OCI-LY1 (cell line): Measurements from ENCODE around the gene ITPK1.

Experiments
- H2AFZ ChIP-seq: fragments of 200-600 bp; sonication (generic), shearing (Covaris generic); 2 replicates; pipeline ENCODE4 v1.6.0; 2014; ENCODE audit warnings: antibody characterized with exemption, mild to moderate bottlenecking, low read length
- H3F3A ChIP-seq: fragments of 200-600 bp; sonication (generic), shearing (Covaris generic); 2 replicates; pipeline ENCODE4 v1.6.0; 2014; ENCODE audit warnings: mild to moderate bottlenecking, antibody characterized with exemption, low read length, moderate library complexity; ENCODE audit not compliant: insufficient read depth
- H3K27ac ChIP-seq: fragments of 200-600 bp; sonication (generic); 2 replicates; pipeline ENCODE4 v1.5.1; 2014; ENCODE audit warnings: low read length, mixed run types, mild to moderate bottlenecking, low read depth; ENCODE audit not compliant: poor library complexity, severe bottlenecking
- H3K27me3 ChIP-seq: fragments of 200-600 bp; sonication (generic); 2 replicates; pipeline ENCODE4 v1.6.0; 2014; ENCODE audit warnings: antibody characterized with exemption, mild to moderate bottlenecking, low read length, moderate library complexity; ENCODE audit not compliant: insufficient read depth
- H3K36me3 ChIP-seq: fragments of 200-600 bp; sonication (generic); 2 replicates; pipeline ENCODE4 v1.6.1; 2014; ENCODE audit warnings: mild to moderate bottlenecking, antibody characterized with exemption, low read length, moderate library complexity, mixed read lengths; ENCODE audit not compliant: insufficient read depth
- H3K4me1 ChIP-seq: fragments of 200-600 bp; sonication (generic); 2 replicates; pipeline ENCODE4 v1.5.1; 2014; ENCODE audit warnings: mild to moderate bottlenecking, low read length, moderate library complexity; ENCODE audit not compliant: insufficient read depth, severe bottlenecking
- H3K4me2 ChIP-seq: fragments of 200-600 bp; sonication (generic), shearing (Covaris generic); 2 replicates; pipeline ENCODE4 v1.6.1; 2014; ENCODE audit warnings: low read length
- H3K4me3 ChIP-seq: fragments of 200-600 bp; sonication (generic); 2 replicates; pipeline ENCODE4 v1.5.1; 2014; ENCODE audit warnings: low read length, low read depth, mild to moderate bottlenecking, mixed read lengths; ENCODE audit not compliant: poor library complexity, severe bottlenecking
- H3K79me2 ChIP-seq: fragments of 200-600 bp; shearing (Covaris generic); 2 replicates; pipeline ENCODE4 v1.6.1; 2016; ENCODE audit warnings: mixed run types, low read length, mixed read lengths; ENCODE audit not compliant: insufficient read depth
- H3K9ac ChIP-seq: fragments of 200-600 bp; sonication (generic), shearing (Covaris generic); 2 replicates; pipeline ENCODE4 v1.6.1; 2014; ENCODE audit warnings: mild to moderate bottlenecking, low read length, mixed read lengths
- H3K9me2 ChIP-seq: fragments of 200-600 bp; sonication (generic), shearing (Covaris generic); 2 replicates; pipeline ENCODE4 v1.6.1; 2014; ENCODE audit warnings: low read depth, mild to moderate bottlenecking, low read length, mixed read lengths
- H3K9me3 ChIP-seq: fragments of 200-600 bp; shearing (Covaris generic); 2 replicates; pipeline ENCODE4 v1.6.1; 2014; ENCODE audit warnings: low read length, mixed read lengths
- H4K20me1 ChIP-seq: fragments of 200-600 bp; sonication (generic), shearing (Covaris generic); 2 replicates; pipeline ENCODE4 v1.6.0; 2016; ENCODE audit warnings: mild to moderate bottlenecking, low read length; ENCODE audit not compliant: insufficient read depth
- EZH2 ChIP-seq: fragments of 200-600 bp; sonication (generic), shearing (Covaris generic); IDR thresholded peaks from 2 replicates; pipeline ENCODE4 v1.8.0; 2017; ENCODE audit warnings: borderline replicate concordance, mixed run types, mild to moderate bottlenecking, antibody characterized with exemption, low read length, moderate library complexity, mixed read lengths
- TF ChIP-seq, protein P1 (sequence below): fragments of 200-600 bp; sonication (generic), shearing (Covaris generic); IDR thresholded peaks from 2 replicates; pipeline ENCODE4 v1.5.1; 2017; ENCODE audit warnings: mild to moderate bottlenecking, antibody characterized with exemption, low read length, moderate library complexity, mixed read lengths

ITPK1 gene

DNA sequence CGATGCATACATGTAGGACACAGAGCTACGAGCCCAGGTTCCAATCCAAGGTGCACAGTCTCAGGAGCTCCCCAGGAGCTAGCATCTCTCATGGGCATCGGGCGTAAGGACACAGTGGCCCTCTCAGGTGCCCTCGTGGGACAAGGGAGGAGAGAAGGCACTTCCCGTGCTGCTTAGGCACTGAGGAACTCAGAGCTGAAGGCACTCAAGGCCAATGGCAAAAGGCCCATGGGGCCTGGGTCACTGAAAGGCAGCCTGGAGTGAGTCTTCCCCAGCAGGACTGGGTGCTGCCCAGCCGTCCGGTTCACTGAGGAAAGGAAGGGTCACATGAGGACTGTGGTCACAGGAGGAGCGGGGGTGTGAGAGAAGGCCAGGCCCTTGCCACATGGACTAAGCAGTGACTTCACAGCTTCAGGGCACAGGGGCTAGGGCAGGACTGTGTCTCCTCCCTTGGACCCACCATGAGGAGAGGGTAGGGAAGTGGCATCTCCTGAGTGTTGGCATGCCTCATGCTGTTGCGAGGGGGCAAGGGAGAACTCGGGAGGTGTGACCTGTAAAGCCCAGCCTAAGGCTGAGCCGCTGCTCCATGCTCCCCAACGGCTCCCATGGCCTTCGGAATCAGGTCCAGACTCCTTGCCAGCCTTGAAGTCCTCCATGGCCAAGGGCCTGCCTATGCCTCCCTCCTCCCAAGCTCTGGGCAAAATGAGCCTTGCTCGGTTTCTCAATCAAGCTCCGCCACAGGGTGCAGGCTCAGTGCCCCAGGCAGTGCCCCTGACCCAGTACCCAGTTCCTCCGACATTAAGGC lies 141.0 kb downstream of the ITPK1 start:
- TF ChIP-seq EZH2, result no peak
- TF ChIP-seq, protein P1, sequence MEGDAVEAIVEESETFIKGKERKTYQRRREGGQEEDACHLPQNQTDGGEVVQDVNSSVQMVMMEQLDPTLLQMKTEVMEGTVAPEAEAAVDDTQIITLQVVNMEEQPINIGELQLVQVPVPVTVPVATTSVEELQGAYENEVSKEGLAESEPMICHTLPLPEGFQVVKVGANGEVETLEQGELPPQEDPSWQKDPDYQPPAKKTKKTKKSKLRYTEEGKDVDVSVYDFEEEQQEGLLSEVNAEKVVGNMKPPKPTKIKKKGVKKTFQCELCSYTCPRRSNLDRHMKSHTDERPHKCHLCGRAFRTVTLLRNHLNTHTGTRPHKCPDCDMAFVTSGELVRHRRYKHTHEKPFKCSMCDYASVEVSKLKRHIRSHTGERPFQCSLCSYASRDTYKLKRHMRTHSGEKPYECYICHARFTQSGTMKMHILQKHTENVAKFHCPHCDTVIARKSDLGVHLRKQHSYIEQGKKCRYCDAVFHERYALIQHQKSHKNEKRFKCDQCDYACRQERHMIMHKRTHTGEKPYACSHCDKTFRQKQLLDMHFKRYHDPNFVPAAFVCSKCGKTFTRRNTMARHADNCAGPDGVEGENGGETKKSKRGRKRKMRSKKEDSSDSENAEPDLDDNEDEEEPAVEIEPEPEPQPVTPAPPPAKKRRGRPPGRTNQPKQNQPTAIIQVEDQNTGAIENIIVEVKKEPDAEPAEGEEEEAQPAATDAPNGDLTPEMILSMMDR, result no peak
- H3K79me2 ChIP-seq, result no peaks in the 10 kb centered on the region
- no peak overlapping the region for H3K9ac ChIP-seq
- H3K4me1 ChIP-seq, result no peaks in the 10 kb centered on the region
- no peaks in the 10 kb centered on the region for H3K9me2 ChIP-seq
- H3K4me2 ChIP-seq, result no peak overlapping the region
- no peaks in the 10 kb centered on the region; the same call in 1 of the 2 replicates for H3K27me3 ChIP-seq
- no peaks in the 10 kb centered on the region for H3F3A ChIP-seq
- H3K36me3 ChIP-seq, result no peaks in the 10 kb centered on the region
- no peak overlapping the region for H3K4me3 ChIP-seq
- H3K27ac ChIP-seq, result no peak overlapping the region
- peaks cover 9% of the 10 kb centered on the region; the same call in 1 of the 2 replicates for H3K9me3 ChIP-seq
- no peak overlapping the region for H2AFZ ChIP-seq
- no peaks in the 10 kb centered on the region for H4K20me1 ChIP-seq

DNA sequence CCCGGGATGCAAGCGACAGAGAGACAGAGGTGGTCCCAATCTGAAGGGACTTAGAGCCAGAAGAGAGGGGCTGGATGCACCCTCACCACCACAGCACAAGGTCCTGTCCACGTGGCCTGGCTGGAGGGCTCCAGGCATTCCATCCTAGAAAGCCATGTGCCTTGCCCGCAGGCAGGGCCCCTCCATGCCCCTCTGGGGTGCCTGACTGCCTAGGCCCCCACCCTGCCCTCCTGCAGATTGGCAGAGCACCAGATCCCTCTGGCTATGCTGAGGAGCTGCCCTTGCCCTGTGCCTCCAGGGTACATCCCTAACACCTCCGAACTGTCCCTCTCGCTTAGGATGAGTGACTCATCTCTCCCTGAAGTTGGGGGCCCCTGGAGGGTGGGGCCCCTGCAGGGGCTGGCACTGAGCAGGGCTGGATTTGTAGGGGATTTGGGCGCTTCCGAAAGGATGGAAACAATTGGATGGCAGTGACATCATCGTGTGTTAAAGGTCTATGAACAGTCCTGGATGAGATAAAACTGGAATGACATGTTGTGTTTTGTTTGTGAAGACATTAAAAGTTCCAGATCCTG lies 141.8 kb downstream of the ITPK1 start:
- Histone ChIP-seq H3F3A (no peaks in the 10 kb centered on the region), H3K79me2 (no peaks in the 10 kb centered on the region), H3K4me1 (no peaks in the 10 kb centered on the region), H3K4me3 (no peak overlapping the region), H2AFZ (no peak overlapping the region), H3K27me3 (no peaks in the 10 kb centered on the region; the same call in 1 of the 2 replicates), H3K36me3 (no peaks in the 10 kb centered on the region), H3K4me2 (no peak overlapping the region), H3K9me3 (peaks cover 9% of the 10 kb centered on the region; the same call in 1 of the 2 replicates), H3K9me2 (no peaks in the 10 kb centered on the region), H3K27ac (no peak overlapping the region), H4K20me1 (no peaks in the 10 kb centered on the region), H3K9ac (no peak overlapping the region)
- TF ChIP-seq, protein P1, result no peak
- no peak for TF ChIP-seq EZH2

DNA sequence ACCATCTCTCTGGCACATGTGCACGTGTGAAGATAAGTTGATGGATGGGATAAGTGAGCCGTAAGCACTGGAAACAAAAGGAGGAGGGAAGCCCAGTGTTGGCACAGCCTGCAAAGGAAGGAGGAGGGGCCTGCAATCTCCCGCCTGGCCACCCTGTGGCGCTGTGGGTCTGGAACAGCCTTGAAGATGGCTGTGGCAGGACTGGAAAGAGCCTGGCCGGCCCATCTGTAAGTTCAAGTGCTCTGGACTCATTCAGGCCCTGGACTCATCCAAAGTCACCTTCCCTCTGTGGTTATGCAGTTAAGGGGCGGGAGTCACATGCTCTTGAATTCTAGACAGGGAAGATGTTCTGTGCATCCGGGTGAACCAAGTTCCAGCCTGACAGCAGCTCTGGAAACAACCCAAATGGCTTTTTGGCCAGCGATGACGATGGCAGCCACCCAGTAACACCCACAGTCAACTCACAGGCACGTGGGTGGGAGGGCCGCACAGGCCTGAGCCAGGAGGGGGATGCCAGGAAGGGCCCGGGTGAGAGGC lies 142.4 kb downstream of the ITPK1 start:
- Histone ChIP-seq H3K79me2 (no peaks in the 10 kb centered on the region), H3K9me3 (peaks cover 5% of the 10 kb centered on the region; the same call in 1 of the 2 replicates), H3K4me2 (no peak overlapping the region), H3F3A (no peaks in the 10 kb centered on the region), H3K27me3 (no peaks in the 10 kb centered on the region; the same call in 1 of the 2 replicates), H3K36me3 (no peaks in the 10 kb centered on the region), H3K9me2 (no peaks in the 10 kb centered on the region), H3K9ac (no peak overlapping the region), H3K27ac (no peak overlapping the region), H3K4me1 (no peaks in the 10 kb centered on the region), H2AFZ (no peak overlapping the region), H4K20me1 (no peaks in the 10 kb centered on the region), H3K4me3 (no peak overlapping the region)
- TF ChIP-seq, protein P1, result peak; percentile 47; the same call in 1 of the 2 replicates
- TF ChIP-seq EZH2, result no peak
